Right lobe of liver (tissue), 4 donors: Measurements from ENCODE around the gene NUP58.

ENCODE experiments used
- CTCF ChIP-seq, 4 donors: fragments of 200-600 bp in 3 of 4; fragments of 450-650 bp in 1 of 4; IDR thresholded peaks; one replicate each; pipeline versions ENCODE4 v1.5.1 to v1.8.0; 2016 to 2022; ENCODE audit warnings: antibody characterized with exemption in 4 of 4, mild to moderate bottlenecking in 2 of 4
- POLR2A ChIP-seq: fragments of 450-650 bp; IDR thresholded peaks from one replicate; pipeline ENCODE4 v1.6.1; 2017; ENCODE audit warnings: antibody characterized with exemption, mild to moderate bottlenecking
- donor health status: DM: no; HTN: no; CAD: no.
- donor health status: DM: no; HTN: no; CAD: no.
- donor health status: DM: no; HTN: yes; CAD: no.

GRCh38 chr13:25288966-25289365 lies 12.5 kb upstream of the NUP58 start:
- TF ChIP-seq CTCF (IDR thresholded peaks at IDR 0.05) (no peak), POLR2A (no peak)
